ENCODE measurements around the gene SOS1.
"Not testable (repeated sequence)": the region's sequence is repeated elsewhere in the genome, so short reads cannot be mapped to it uniquely, and the experiment has no call there.

Gene SOS1

DNA sequence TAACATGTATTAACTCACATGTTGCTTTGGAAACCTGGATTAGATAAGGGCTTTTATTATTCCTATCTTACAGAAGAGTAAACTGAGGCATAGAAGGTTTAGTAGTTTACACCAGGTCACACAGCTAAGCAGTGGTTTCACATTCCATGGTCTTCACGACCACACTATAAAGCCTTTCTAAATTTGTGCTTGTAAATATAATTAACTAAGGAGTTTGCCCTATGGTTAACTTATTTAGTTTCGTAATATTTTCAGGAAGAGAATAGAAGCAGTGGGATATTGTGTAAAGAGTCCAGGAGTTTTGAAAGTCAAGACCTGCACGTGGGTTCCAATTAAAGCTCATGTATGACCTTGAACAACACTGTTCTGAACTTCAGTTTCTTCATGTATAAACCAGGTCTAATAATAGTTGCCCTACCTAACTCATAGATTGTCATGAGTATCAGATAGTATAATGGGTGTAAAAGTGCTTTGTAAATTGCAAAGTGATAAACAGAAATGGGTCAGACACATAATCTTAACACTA, 19.5 kb upstream of the SOS1 start:
- no peak for DNase-seq (ENCODE audit: low read depth, low spot score)
- no peak overlapping the region for H3K4me3 ChIP-seq (ENCODE audit: low read length)

DNA sequence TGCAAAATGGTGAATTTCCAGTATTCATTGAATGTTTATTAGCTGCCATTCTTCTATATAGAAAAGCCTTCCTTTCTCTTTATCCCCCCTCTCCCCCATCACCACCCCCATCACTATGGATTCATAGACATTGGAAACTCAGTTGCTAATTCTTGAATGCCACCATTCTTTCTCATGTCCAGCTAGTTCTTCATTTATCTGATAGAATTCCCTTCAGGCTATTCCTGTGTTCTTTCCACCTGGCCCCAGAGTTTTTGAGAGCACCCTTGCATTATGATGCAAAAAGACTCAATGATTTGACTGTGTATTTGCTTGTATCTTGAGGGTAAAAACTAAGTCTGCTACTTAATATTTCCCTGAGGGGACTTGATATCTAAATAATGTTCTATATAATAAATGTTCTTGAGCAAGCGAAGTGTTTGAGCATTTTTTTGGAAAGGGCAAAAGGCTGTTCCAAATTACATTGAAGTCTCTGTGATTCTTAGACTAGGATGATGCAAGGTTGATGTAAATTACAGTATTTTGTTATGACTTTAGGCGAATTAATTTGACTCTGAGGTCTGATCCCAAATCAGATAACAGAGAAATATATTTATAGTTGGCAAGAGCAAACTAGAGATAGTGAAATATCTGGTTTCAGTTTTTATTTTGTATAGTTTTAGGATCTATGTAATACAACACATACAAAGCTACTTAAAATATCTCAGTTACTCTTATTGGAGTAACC, 18.8 kb upstream of the SOS1 start:
- H3K4me3 ChIP-seq (ENCODE audit: low read length), result no peak overlapping the region
- no peak for DNase-seq (ENCODE audit: low read depth, low spot score)

- DNase-seq (ENCODE audit: low read depth, low spot score), result no peak
- no peak overlapping the region for H3K4me3 ChIP-seq (ENCODE audit: low read length)
These were observed 18.0 kb upstream of the SOS1 start for GRCh38 chr2:39138837-39139211.

DNA sequence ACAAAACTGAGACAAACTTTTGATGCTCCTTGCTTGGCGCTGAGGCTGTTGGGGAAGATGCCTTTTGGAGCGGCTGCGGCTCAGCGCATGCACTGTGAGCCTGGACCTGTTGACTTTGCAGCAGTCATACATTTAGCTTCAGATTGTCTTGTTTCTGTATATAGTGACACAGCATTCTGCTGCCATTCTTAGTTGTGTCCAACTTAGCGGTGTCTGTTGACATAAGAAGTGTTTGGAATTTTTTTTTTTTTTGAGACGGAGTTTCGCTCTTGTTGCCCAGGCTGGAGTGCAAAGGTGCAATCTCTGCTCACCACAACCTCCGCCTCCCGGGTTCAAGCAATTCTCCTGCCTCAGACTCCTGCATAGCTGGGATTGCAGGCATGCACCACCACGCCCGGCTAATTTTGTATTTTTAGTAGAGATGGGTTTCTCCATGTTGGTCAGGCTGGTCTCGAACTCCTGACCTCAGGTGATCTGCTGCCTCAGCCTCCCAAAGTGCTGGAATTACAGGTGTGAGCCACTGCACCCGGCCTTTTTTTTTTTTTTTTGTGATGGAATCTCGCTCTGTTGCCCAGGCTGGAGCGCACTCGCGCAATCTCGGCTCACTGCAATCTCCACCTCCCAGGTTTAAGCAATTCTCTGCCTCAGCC, 17.5 kb upstream of the SOS1 start:
- H3K4me3 ChIP-seq (ENCODE audit: low read length); DNase-seq (ENCODE audit: low read depth, low spot score): not testable (repeated sequence)

GRCh38 chr2:39136799-39137198, 15.9 kb upstream of the SOS1 start:
- DNase-seq (ENCODE audit: low read depth, low spot score), result no peak
- no peak overlapping the region for H3K4me3 ChIP-seq (ENCODE audit: low read length)

- H3K4me3 ChIP-seq (ENCODE audit: low read length), result no peak overlapping the region
- no peak for DNase-seq (ENCODE audit: low read depth, low spot score)
These were observed 14.9 kb upstream of the SOS1 start for GRCh38 chr2:39135690-39136259.

DNA sequence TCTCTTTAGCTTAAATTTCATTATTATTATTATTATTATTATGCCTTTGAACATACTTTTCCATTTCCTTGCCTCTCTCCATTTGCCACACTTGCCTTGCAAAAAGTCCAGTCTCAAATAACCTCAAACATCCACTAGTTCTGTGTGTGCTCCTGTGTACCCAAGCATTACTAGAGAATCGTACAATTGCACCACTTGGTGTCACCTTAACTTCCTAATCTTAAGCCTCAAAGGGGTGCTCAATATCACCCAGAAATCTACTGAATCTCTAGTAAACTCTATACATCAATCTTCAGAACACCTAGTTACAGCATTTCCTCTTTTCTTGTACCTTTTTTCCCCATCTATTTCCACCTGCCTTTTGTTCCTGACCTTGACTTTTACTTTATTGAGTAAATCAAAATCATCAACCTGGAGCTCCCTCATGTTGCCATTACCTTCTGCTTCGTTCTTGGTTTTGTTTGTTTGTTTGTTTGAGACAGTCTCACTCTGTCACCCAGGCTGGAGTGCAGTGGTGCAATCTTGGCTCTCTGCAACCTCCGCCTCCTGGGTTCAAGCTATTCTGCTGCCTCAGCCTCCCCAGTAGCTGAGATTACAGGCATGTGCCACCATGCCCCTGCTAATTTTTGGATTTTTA, 12.5 kb upstream of the SOS1 start:
- no peak for DNase-seq (ENCODE audit: low read depth, low spot score)
- no peak overlapping the region for H3K4me3 ChIP-seq (ENCODE audit: low read length)

DNA sequence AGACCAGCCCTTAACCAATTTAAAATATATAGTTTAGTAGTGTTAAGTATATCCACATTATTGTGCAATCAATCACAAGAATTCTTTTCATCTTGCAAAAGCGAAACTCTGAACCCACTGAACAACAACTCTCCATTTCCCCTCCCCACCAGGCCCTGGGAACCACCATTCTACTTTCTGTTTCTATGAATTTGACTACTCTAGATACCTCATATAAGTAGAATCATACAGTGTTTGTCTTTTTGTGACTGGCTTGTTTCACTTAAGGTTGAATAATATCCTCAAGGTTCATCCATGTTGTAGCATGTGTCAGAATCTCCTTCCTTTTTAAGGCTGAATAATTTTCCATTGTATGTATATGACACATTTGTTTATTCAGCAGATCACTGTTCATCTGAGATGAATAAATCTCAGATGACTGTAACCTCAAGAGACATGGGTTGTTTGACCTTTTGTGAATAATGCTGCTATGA, 8.1 kb upstream of the SOS1 start:
- no peak for DNase-seq (ENCODE audit: low read depth, low spot score)

DNA sequence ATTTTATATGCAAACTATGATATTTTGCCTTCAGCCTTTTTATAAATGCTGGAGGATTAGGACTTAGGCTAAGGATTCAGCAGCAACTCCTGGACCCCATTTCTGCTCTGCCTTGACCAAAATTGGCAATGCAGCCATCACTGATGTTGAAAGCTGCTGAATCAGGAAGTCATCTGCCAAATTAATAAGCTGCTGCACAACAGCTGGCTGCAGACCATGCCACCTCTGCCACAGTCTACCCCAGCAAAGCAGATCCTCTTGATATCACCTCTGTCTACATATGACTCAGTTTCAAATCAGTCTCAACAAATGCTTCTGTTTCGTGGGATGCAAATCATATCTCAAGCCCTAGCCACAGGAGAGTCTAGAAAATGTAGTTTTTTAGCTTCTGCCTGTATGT, 7.1 kb upstream of the SOS1 start:
- no peak for DNase-seq (ENCODE audit: low read depth, low spot score)

More for the DNA sequence above, 8.1 kb upstream of the SOS1 start:
- H3K4me3 ChIP-seq (ENCODE audit: low read length), result no peak overlapping the region

GRCh38 chr2:39124746-39125057, 3.9 kb upstream of the SOS1 start:
- no peak for DNase-seq (ENCODE audit: low read depth, low spot score)
- peak overlapping the region; percentile 72 for H3K4me3 ChIP-seq (ENCODE audit: low read length)

More for the DNA sequence above, 7.1 kb upstream of the SOS1 start:
- no peak overlapping the region for H3K4me3 ChIP-seq (ENCODE audit: low read length)

- H3K4me3 ChIP-seq (ENCODE audit: low read length), result peak overlapping the region; percentile 77
- DNase-seq (ENCODE audit: low read depth, low spot score), result peak; percentile 93
These were observed 3.3 kb upstream of the SOS1 start for GRCh38 chr2:39124000-39124745.

DNA sequence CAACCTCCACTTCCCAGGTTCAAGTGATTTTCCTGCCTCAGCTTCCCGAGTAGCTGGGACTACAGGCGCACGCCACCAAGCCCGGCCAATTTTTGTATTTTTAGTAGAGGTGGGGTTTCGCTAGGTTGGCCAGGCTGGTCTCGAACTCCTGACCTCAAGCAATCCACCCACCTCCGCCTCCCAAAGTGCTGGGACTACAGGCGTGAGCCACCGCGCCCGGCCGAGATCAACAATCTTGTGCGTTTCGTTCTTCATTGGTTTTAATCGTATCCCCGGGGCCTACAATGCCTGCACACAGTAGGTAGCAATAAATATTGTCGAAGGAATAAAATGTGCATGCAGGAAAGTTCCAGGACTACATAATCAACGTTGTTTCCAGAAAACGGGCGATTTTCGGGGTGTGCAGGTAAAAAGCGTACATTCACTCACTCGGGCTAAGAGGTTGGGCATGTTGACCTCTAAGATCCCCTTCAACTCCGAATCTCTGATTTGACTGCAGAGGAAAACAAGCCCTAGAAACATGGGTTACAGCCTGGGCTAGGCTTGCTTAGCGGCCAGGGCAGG, 2.7 kb upstream of the SOS1 start:
- DNase-seq (ENCODE audit: low read depth, low spot score), result no peak
- peak overlapping the region; percentile 77 for H3K4me3 ChIP-seq (ENCODE audit: low read length)

DNA sequence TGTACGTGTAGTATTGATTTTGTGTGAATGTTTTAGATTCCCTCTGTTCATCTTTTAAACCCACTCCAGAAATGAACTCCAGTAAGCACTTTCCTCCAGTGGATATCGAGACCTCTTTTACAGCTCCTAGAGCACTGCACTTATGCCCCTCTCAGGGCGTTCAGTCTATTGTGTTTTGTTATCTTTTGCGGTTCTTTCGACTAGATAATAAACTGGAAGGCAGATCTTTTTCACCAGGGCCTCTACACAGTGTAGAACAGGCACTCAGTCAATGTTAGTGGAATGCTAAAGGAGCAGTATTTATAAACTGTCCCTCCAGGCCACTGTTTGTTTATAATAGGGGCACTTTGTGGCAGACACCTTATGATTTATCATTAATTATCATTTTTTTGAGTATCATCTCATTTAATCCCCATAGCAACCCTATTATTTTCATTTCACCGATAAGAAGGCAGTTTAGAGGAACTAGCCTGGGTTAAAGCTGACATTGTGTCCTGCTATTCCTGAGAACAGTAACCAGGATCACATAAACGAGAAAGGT, 742 bp upstream of the SOS1 start:
- DNase-seq (ENCODE audit: low read depth, low spot score), result no peak
- peak overlapping the region; percentile 61 for H3K4me3 ChIP-seq (ENCODE audit: low read length)

GRCh38 chr2:39120521-39120770, 405 bp downstream of the SOS1 start:
- H3K4me3 ChIP-seq (ENCODE audit: low read length), result peak overlapping the region; percentile 61
- DNase-seq (ENCODE audit: low read depth, low spot score), result no peak

- no peak for DNase-seq (ENCODE audit: low read depth, low spot score)
- H3K4me3 ChIP-seq (ENCODE audit: low read length), result peak overlapping the region; percentile 61
These were observed 925 bp downstream of the SOS1 start for GRCh38 chr2:39119732-39120520.

DNA sequence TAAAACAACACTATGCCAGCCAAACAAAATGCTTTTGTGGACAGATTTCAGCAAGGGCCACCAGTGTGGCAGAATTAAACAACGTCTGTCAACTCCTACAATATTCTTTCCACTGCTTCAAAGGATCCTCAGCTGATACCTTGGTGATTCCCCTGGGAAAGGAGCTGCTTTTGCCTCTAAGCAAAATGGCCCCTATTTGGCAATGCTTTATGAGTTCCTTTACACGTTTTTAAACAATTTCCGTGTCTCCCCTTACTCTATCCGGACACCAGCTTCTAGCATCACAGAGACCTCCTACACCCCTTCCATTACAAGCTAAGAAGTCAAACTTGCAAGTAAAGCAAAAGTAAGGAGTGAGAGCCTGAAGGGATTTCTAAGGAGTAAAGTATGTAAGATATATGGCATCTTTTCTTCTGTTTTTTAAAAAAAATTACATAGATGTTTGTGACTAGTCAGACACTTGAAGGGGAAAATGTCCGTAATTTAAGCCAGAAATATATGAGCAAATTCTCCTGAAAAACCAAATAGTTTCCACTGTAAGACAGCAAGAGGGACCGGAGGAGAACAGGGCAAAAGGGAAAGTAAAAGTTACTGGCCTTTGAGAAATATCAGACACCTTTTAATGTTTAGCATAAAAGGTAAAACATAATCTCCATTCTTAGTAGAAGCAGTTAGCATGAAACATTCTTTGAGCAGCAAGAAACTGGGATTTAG, 1.9 kb downstream of the SOS1 start:
- DNase-seq (ENCODE audit: low read depth, low spot score), result no peak
- H3K4me3 ChIP-seq (ENCODE audit: low read length), result peak overlapping the region; percentile 61

DNA sequence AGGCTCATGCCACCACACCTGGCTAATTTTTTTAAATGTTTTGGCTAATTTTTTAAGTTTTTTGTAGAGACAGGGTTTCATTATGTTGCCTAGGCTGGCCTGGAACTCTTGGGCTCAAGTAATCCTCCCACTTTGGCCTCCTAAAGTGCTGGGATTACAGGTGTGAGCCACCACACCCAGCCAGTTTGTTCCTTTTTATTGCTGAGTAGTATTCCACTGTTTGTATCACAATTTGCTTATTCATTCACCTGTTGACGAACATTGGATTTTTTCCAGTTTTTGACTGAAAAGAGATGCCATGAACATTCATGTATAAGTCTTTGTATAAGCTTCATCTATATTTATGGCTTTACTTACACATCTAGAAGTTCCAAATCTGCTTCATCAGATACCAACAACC, 5.3 kb downstream of the SOS1 start:
- H3K4me3 ChIP-seq (ENCODE audit: low read length), result no peak overlapping the region
- no peak for DNase-seq (ENCODE audit: low read depth, low spot score)

- no peak overlapping the region for H3K4me3 ChIP-seq (ENCODE audit: low read length)
- DNase-seq (ENCODE audit: low read depth, low spot score), result no peak
These were observed 6.1 kb downstream of the SOS1 start for GRCh38 chr2:39114771-39115170.
